HepG2 (cell line): ENCODE data around the gene HHIPL1. TPM values are rescaled to one million over a fixed set of nuclear protein-coding genes. Genes with fewer than 3 reads are reported as not detected.

ENCODE experiments used
- ATAC-seq: fragments of 200-7000 bp; cut with Tn5 transposase; 3 replicates; pipeline ENCODE4 v1.9.1; 2020; ENCODE audit warnings: mild to moderate bottlenecking, moderate library complexity
- BruUV-seq: library from RNA; stranded (reverse); fragments of 400-500 nt; replicated peaks from 2 replicates; lab custom pipeline; 2021; lab: Mats Ljungman, UMichigan
- CTCF ChIA-PET: fragments of 300-600 bp; formaldehyde crosslinking; extraction: SDS; loops from one replicate; lab custom pipeline; 2021; ENCODE audit warnings: low total read pairs, inconsistent platforms, low intra/inter-chr PET ratio; lab: Yijun Ruan, JAX
- POLR2A ChIA-PET: fragments of 350-600 bp; sonication (Branson Sonifier 250); formaldehyde crosslinking; loops from one replicate; lab custom pipeline; 2020; ENCODE audit warnings: antibody characterized with exemption, inconsistent platforms; lab: Yijun Ruan, JAX
- DNase-seq: peaks from one replicate; pipeline ENCODE4 v3.0.0-alpha.2; 2015; ENCODE audit warnings: low spot score
- FAIRE-seq: peaks from 3 replicates; lab custom pipeline; 2011; peaks lifted over from hg19 to GRCh38; lab: Jason Lieb, UNC
- H2AFZ ChIP-seq: one replicate; pipeline ENCODE4 v1.6.1; 2011; ENCODE audit warnings: low read length, inconsistent platforms
- H3K27ac ChIP-seq: fragments of 300-600 bp; 3 replicates; pipeline ENCODE4 v1.8.0; 2011; ENCODE audit warnings: mixed run types, mild to moderate bottlenecking, mixed read lengths, low read length, inconsistent platforms; ENCODE audit not compliant: insufficient read depth; ENCODE audit errors: extremely low read length
- H3K27me3 ChIP-seq, 2 experiments: fragments of 200-600 bp in 1 of 2; 2 replicates in 1 of 2; 3 replicates in 1 of 2; pipeline versions ENCODE4 v1.6.0 to v1.8.0; 2011; ENCODE audit warnings: low read length in 2 of 2, mild to moderate bottlenecking in 2 of 2, moderate library complexity in 2 of 2, inconsistent platforms in 1 of 2; ENCODE audit not compliant: insufficient read depth in 2 of 2, control insufficient read depth in 1 of 2
- H3K36me3 ChIP-seq, 2 experiments: fragments of 200-600 bp in 1 of 2; replicated peaks in 1 of 2; 2 replicates in 1 of 2; 3 replicates in 1 of 2; pipeline versions ENCODE4 v1.5.1 to v1.8.0; 2011; ENCODE audit warnings: low read length in 2 of 2, inconsistent platforms in 1 of 2; ENCODE audit not compliant: insufficient read depth in 2 of 2, control insufficient read depth in 1 of 2
- H3K4me1 ChIP-seq: 2 replicates; pipeline ENCODE4 v1.5.1; 2012; ENCODE audit warnings: low read length, inconsistent platforms; ENCODE audit not compliant: insufficient read depth
- H3K4me2 ChIP-seq: 2 replicates; pipeline ENCODE4 v1.6.0; 2011; ENCODE audit warnings: low read depth, low read length, inconsistent platforms
- H3K4me3 ChIP-seq, 3 experiments: fragments of 200-600 bp in 1 of 3; sonication (generic), shearing (Covaris generic) in 1 of 3; replicated peaks in 1 of 3; 2 replicates each; pipeline ENCODE4 v1.5.1; 2011 to 2016; ENCODE audit warnings: low read length in 3 of 3, inconsistent platforms in 2 of 3, low read depth in 2 of 3, mild to moderate bottlenecking in 2 of 3, control low read depth in 1 of 3, mixed read lengths in 1 of 3; ENCODE audit not compliant: insufficient read depth in 1 of 3
- H3K79me2 ChIP-seq: one replicate; pipeline ENCODE4 v1.6.1; 2011; ENCODE audit warnings: low read length, inconsistent platforms; ENCODE audit not compliant: insufficient read depth
- H3K9ac ChIP-seq: 2 replicates; pipeline ENCODE4 v1.6.0; 2011; ENCODE audit warnings: mild to moderate bottlenecking, low read depth, low read length, inconsistent platforms; ENCODE audit not compliant: insufficient read depth
- H3K9me3 ChIP-seq: 2 replicates; pipeline ENCODE4 v1.5.1; 2012; ENCODE audit warnings: mild to moderate bottlenecking, low read length
- H4K20me1 ChIP-seq: 2 replicates; pipeline ENCODE4 v1.6.0; 2011; ENCODE audit warnings: inconsistent platforms, mild to moderate bottlenecking, low read length, moderate library complexity; ENCODE audit not compliant: insufficient read depth
- CBX2 ChIP-seq, 2 experiments: fragments of 200-600 bp in 1 of 2; sonication (generic); formaldehyde crosslinking in 1 of 2; IDR thresholded peaks; 2 replicates each; pipeline versions ENCODE4 v1.7.0 to v1.8.1; 2018 to 2022; ENCODE audit warnings: low read depth in 2 of 2, low read length in 1 of 2, mild to moderate bottlenecking in 1 of 2, missing genetic modification reagents in 1 of 2
- ELF4 ChIP-seq: sonication (generic); formaldehyde crosslinking; IDR thresholded peaks from 2 replicates; pipeline ENCODE4 v1.5.0; 2020; ENCODE audit warnings: missing genetic modification reagents, mild to moderate bottlenecking, moderate library complexity, borderline replicate concordance
- GLMP ChIP-seq: sonication (generic); formaldehyde crosslinking; IDR thresholded peaks from 2 replicates; pipeline ENCODE4 v1.9.0; 2021; ENCODE audit warnings: missing genetic modification reagents, mild to moderate bottlenecking, borderline replicate concordance
- HHEX ChIP-seq: IDR thresholded peaks from 2 replicates; pipeline ENCODE4 v1.6.1; 2016; ENCODE audit warnings: control low read depth
- HOXA5 ChIP-seq: sonication (generic); formaldehyde crosslinking; IDR thresholded peaks from 2 replicates; pipeline ENCODE4 v1.4.0; 2020; ENCODE audit warnings: missing genetic modification reagents
- PRDM15 ChIP-seq: sonication (generic); formaldehyde crosslinking; IDR thresholded peaks from 2 replicates; pipeline ENCODE4 v1.4.0; 2020; ENCODE audit warnings: missing genetic modification reagents
- SOX13 ChIP-seq, 3 experiments: fragments of 450-650 bp in 1 of 3; sonication (generic) in 1 of 3; formaldehyde crosslinking in 1 of 3; IDR thresholded peaks in 2 of 3; conservative IDR thresholded peaks in 1 of 3; 2 replicates each; pipeline versions ENCODE4 v1.5.0 to v1.6.1; 2016 to 2020; ENCODE audit warnings: antibody characterized with exemption in 1 of 3, mild to moderate bottlenecking in 1 of 3, missing compliant biosample characterization in 1 of 3, missing genetic modification reagents in 1 of 3, moderate library complexity in 1 of 3
- SP4 ChIP-seq: sonication (generic); formaldehyde crosslinking; IDR thresholded peaks from 2 replicates; pipeline ENCODE4 v1.8.1; 2023; ENCODE audit warnings: mild to moderate bottlenecking, missing genetic modification reagents
- ZFP36L2 ChIP-seq: sonication (generic); formaldehyde crosslinking; IDR thresholded peaks from 2 replicates; pipeline ENCODE4 v1.4.0; 2020; ENCODE audit warnings: missing genetic modification reagents
- ZNF75D ChIP-seq: sonication (generic); formaldehyde crosslinking; IDR thresholded peaks from 2 replicates; pipeline ENCODE4 v1.8.1; 2023; ENCODE audit warnings: missing genetic modification reagents, mild to moderate bottlenecking, borderline replicate concordance
- WGBS: methylation state at CpG from one replicate; pipeline ENCODE4 v1.1.6; 2017; ENCODE audit warnings: low lambda C conversion rate; 5-methylcytosine and 5-hydroxymethylcytosine counted together
- in situ Hi-C: cut with HindIII; loops from 2 replicates; pipeline ENCODE4 v1.10.0; 2017; ENCODE audit warnings: low pct_unique_long_range_greater_than_20kb; ENCODE audit not compliant: extremely low pct_ligation_motif_present
- intact Hi-C: fragments of 100-400 bp; cut with micrococcal nuclease; formaldehyde crosslinking; loops from one replicate; pipeline ENCODE4 v1.10.0; 2022; ENCODE audit not compliant: unreplicated experiment
- polyA plus RNA-seq, 8 experiments: library from polyadenylated mRNA; depleted of rRNA in 3 of 8; stranded (reverse) in 7 of 8; unstranded in 1 of 8; fragments of >200 nt; fragmentation: Illumina TruSeq in 4 of 8; extraction: Trizol in 4 of 8; gene quantifications; 2 replicates each; pipeline versions ENCODE4 v1.2.1 to v1.2.3, GENCODE V29; 2011 to 2016; ENCODE audit warnings: low read depth in 4 of 8, missing spikeins in 1 of 8, mixed read lengths in 1 of 8; ENCODE audit not compliant: insufficient read depth in 1 of 8
- total RNA-seq, 5 experiments: library from RNA; depleted of rRNA; stranded (reverse); fragments of >200 nt; fragmentation: Illumina TruSeq; extraction: Trizol; gene quantifications; 2 replicates each; pipeline ENCODE4 v1.2.3, GENCODE V29; 2016; ENCODE audit warnings: low read depth in 1 of 5
- TF ChIP-seq, protein P1 (sequence below): sonication (generic); formaldehyde crosslinking; IDR thresholded peaks from 2 replicates; pipeline ENCODE4 v1.4.0; 2020; ENCODE audit warnings: missing genetic modification reagents, mild to moderate bottlenecking, borderline replicate concordance
- TF ChIP-seq, protein P2 (sequence below): sonication (generic); formaldehyde crosslinking; IDR thresholded peaks from 2 replicates; pipeline ENCODE4 v1.4.0; 2020; ENCODE audit warnings: mild to moderate bottlenecking, low read depth, missing genetic modification reagents

Gene HHIPL1
- total and polyA plus RNA-seq, 2 of the 13 experiments (the other 11 are each of a cell fraction or from before 2014, with no cell fraction given) = not detected

DNA sequence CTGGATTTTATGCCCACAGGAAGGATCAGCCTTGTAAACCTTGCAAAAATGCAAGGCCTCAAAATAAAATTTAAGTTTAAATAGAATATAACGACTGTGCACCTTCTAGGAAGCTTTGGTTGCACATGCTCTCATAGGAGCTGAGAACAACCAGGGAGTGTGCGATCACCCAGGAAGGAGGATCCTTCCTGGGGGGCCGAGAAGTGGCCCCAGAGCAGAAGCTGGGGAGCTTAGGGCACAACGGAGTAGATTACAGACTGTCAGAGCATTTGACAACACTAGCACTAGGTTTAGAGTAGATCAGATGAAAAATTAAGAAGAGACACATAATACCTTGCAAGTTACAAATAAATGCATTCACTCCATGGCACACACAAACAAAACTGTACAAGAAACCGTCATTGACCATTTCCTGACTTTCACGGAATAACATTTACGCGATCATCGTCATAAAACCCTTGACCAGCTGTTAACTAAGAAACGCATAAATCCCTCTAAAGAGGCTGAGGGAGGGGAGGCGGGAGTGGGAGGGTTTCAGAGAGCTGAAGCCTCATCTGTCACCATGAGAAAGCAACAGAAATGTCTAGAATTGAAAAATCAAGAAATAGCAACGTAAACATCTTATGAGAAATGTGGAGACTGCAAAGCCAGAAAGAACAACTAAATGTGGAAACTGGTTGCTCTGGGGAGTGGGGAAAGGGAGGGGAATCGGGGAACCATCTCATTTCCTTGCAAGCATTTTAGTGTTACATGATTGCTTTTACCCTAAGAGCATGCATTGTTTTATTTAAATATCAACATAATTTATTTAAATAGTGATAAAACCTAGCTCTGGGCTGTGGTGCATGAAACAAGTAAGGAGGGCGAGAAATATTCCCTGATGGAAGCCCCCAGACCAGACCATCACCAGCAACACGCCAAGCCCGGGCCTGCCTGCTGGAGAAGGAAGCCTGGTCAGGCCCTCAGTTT lies 27.8 kb upstream of the HHIPL1 start:
- BruUV-seq = no TSS peak
- 24% methylated on average over 16 of the region's 16 CpGs for WGBS
- peaks cover 26% of the 10 kb centered on the region for H3K4me1 ChIP-seq
- ATAC-seq (no peak), FAIRE-seq (no peak), DNase-seq (no peak)
- no peak overlapping the region for H2AFZ ChIP-seq
- no peaks in the 10 kb centered on the region for H3K79me2 ChIP-seq
- in situ Hi-C loops = no loop called here
- intact Hi-C loops = no loop called here
- no peaks in the 10 kb centered on the region for H4K20me1 ChIP-seq
- no peaks in the 10 kb centered on the region for H3K9me3 ChIP-seq
- no peaks in the 10 kb centered on the region for H3K36me3 ChIP-seq
- no peak overlapping the region for H3K27ac ChIP-seq
- peaks cover 9 to 63% of the 10 kb centered on the region in 2 experiments; a peak in 4 of 5 replicates for H3K27me3 ChIP-seq
- CTCF ChIA-PET = no interaction called here
- H3K9ac ChIP-seq = no peak overlapping the region
- H3K4me3 ChIP-seq = no peak overlapping the region
- POLR2A ChIA-PET = no interaction called here
- no peak overlapping the region for H3K4me2 ChIP-seq
- no peak for TF ChIP-seq GLMP (CRISPR knock-in tag)
- TF ChIP-seq CBX2 (IDR thresholded peaks at IDR 0.05; ENCODE audit: low read depth, low read length) = no peak
- TF ChIP-seq CBX2 (CRISPR knock-in tag; IDR thresholded peaks at IDR 0.05; ENCODE audit: low read depth) = no peak
- TF ChIP-seq ZNF75D (CRISPR knock-in tag) = no peak
- TF ChIP-seq SOX13 (IDR thresholded peaks at IDR 0.05) = no peak
- TF ChIP-seq SOX13 (CRISPR knock-in tag; conservative IDR thresholded peaks at IDR 0.05 in 1 of 2, IDR thresholded peaks at IDR 0.05 in 1 of 2) = no peak
- TF ChIP-seq PRDM15 (CRISPR knock-in tag) = no peak
- no peak for TF ChIP-seq ELF4
- TF ChIP-seq, protein P1, sequence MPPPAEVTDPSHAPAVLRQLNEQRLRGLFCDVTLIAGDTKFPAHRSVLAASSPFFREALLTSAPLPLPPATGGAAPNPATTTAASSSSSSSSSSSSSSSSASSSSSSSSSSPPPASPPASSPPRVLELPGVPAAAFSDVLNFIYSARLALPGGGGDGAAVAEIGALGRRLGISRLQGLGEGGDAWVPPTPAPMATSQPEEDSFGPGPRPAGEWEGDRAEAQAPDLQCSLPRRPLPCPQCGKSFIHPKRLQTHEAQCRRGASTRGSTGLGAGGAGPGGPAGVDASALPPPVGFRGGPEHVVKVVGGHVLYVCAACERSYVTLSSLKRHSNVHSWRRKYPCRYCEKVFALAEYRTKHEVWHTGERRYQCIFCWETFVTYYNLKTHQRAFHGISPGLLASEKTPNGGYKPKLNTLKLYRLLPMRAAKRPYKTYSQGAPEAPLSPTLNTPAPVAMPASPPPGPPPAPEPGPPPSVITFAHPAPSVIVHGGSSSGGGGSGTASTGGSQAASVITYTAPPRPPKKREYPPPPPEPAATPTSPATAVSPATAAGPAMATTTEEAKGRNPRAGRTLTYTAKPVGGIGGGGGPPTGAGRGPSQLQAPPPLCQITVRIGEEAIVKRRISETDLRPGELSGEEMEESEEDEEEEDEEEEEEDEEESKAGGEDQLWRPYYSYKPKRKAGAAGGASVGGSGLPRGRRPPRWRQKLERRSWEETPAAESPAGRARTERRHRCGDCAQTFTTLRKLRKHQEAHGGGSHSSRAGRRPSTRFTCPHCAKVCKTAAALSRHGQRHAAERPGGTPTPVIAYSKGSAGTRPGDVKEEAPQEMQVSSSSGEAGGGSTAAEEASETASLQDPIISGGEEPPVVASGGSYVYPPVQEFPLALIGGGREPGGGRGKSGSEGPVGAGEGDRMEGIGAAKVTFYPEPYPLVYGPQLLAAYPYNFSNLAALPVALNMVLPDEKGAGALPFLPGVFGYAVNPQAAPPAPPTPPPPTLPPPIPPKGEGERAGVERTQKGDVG (CRISPR knock-in tag) = no peak
- TF ChIP-seq, protein P2, sequence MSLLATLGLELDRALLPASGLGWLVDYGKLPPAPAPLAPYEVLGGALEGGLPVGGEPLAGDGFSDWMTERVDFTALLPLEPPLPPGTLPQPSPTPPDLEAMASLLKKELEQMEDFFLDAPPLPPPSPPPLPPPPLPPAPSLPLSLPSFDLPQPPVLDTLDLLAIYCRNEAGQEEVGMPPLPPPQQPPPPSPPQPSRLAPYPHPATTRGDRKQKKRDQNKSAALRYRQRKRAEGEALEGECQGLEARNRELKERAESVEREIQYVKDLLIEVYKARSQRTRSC = no peak
- TF ChIP-seq HOXA5 = no peak
- TF ChIP-seq ZFP36L2 (CRISPR knock-in tag) = no peak
- TF ChIP-seq HHEX (CRISPR knock-in tag) = no peak
- TF ChIP-seq SP4 (CRISPR knock-in tag) = no peak
